ENCODE measurements around the gene SNAPC5.
"Not testable (repeated sequence)": the region's sequence is repeated elsewhere in the genome, so short reads cannot be mapped to it uniquely, and the experiment has no call there.

Gene SNAPC5

GRCh38 chr15:66502491-66502890 is 4.9 kb upstream of the SNAPC5 start:
- TF ChIP-seq ZNF274 (IDR thresholded peaks at IDR 0.05; ENCODE audit: low read depth, low read length) = no peak
- peak overlapping the region; percentile 97 for H3K4me3 ChIP-seq (ENCODE audit: low read length)

DNA sequence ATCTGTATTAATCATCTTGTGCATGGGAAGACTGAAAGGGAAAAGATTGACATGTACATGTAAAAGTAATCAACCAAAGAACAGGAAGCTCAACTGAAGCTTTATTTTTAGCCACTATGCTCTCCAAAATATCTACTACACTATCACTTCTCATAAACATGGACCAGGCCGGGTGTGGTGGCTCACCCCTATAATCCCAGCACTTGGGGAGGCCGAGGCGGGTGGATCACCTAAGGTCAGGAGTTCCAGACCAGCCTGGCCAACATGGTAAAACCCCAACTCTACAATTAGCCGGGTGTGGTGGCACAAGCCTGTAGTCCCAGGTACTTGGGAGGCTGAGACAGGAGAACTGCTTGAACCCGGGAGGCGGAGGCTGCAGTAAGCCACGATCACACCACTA is 2.8 kb upstream of the SNAPC5 start:
- not testable (repeated sequence) for H3K4me3 ChIP-seq (ENCODE audit: low read length)

DNA sequence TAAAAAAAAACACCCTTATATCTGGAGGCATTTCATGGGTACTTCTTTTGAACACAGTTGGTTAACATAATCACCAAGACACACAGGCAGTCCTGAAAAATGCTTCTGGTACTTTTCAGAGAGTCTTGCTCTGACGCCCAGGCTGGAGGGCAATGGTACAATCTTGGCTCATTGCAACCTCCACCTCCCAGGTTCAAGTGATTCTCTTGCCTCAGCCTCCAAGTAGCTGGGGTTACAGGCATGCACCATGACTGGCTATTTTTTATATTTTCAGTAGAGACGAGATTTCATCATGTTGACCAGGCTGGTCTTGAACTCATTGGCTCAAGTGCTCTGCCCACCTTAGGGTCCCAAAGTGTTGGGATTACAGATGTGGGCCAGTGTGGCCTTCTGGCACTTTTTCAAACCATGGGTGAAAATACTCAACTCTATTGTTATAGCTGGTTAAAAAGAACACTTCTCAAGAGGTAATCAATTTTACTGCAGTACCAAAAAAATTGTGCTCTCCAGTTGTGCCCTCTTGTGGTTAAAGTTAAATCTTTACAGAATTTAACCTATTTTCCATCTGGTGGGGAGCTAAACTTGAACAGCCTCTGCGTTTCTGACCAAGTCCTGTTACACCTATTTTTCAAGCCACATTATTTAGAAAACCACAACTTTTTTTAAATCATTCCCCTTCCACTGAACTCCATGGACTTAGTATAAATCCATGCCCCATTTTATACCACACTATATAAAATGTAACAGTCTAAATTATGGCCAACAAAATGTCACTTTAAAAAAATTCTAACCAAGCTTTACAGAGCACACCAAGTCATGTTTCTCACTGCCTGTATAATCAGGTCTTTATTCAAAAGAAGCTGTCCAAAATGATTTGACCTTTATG is 1.2 kb upstream of the SNAPC5 start:
- no peak for TF ChIP-seq ZNF274 (IDR thresholded peaks at IDR 0.05; ENCODE audit: low read depth, low read length)
- no peak overlapping the region for H3K4me3 ChIP-seq (ENCODE audit: low read length)

DNA sequence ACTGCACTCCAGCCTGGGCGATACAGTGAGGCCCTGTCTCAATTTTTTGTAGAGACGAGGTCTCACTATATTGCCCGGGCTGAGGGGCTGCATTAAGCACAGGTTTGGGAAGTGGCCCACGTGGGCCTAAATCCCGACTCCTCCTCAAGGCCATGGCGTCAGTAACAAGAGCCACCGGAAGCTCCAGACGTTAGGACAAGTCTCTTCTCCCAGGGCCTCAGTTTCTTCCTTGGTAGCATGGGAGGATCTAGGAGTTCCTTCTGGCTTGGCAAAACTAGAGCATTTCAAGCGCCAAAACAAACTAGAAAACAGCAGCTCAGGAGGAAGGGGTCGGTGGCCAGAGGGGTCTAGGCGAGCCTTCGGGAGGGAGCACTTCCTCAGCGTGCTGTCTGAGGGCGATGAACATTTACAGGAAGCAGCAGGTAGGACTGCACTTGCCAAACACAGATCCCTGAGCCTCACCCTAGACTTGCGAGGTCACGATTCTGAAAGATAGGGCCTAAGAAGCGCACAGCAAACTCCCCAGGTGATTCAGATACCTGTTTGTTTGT is 536 bp downstream of the SNAPC5 start:
- H3K4me3 ChIP-seq (ENCODE audit: low read length) = peak overlapping the region; percentile 89
- TF ChIP-seq ZNF274 (IDR thresholded peaks at IDR 0.05; ENCODE audit: low read depth, low read length) = no peak

GRCh38 chr15:66494262-66494661 is 3.3 kb downstream of the SNAPC5 start:
- H3K4me3 ChIP-seq (ENCODE audit: low read length) = no peak overlapping the region
- TF ChIP-seq ZNF274 (IDR thresholded peaks at IDR 0.05; ENCODE audit: low read depth, low read length) = no peak

DNA sequence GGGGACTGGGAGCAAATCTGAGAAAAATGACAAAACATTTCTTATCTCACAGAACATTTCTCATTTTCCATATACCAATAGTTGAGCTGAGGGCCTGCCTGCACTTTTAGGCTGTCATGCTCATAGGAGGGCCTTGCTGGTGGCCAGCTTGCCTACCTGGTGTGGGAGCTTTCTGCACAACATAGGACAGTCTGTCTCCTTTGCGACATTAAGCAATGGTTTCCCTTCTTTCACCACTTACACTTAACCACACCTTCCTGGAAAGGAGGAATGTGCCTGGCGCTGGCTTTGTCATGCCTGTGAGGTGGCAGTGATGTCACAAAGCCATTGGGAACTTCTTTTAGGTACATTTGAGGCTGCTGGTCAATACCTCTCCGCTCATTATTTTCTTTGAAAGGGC is 5.7 kb downstream of the SNAPC5 start:
- TF ChIP-seq ZNF274 (IDR thresholded peaks at IDR 0.05; ENCODE audit: low read depth, low read length) = no peak
- H3K4me3 ChIP-seq (ENCODE audit: low read length) = no peak overlapping the region

DNA sequence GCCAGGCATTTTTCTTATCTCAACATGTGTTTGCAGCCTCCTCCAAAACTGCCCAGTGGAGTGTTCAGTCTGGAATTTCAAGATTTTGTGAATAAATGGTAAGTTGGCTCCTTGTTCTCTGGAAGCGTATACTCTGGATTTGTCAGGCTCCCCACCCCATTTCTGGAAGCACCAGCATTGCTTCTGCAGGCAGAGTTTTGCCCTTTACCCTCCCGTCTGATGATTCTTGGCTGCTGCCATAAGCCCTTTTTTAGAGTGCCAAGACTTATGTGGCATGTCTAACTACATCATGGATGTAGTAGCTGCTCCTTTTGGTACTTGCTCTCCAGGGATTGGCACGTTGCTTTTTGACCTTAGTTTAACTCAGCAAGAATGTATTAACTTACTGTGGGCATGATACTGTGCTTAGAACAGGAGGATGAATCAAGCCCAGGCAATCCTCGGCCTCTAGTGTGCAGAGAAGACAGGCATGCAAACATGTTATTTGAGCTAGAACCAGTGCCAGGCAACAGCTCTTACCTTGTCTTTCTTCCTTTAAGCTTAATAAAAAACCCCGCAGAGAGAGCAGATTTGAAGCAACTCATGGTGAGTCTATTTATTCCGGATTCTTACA is 8.3 kb downstream of the SNAPC5 start:
- H3K4me3 ChIP-seq (ENCODE audit: low read length) = no peak overlapping the region
- TF ChIP-seq ZNF274 (IDR thresholded peaks at IDR 0.05; ENCODE audit: low read depth, low read length) = no peak

- no peak overlapping the region for H3K4me3 ChIP-seq (ENCODE audit: low read length)
- no peak for TF ChIP-seq ZNF274 (IDR thresholded peaks at IDR 0.05; ENCODE audit: low read depth, low read length)
These were observed 9.0 kb downstream of the SNAPC5 start for GRCh38 chr15:66488525-66488924.

DNA sequence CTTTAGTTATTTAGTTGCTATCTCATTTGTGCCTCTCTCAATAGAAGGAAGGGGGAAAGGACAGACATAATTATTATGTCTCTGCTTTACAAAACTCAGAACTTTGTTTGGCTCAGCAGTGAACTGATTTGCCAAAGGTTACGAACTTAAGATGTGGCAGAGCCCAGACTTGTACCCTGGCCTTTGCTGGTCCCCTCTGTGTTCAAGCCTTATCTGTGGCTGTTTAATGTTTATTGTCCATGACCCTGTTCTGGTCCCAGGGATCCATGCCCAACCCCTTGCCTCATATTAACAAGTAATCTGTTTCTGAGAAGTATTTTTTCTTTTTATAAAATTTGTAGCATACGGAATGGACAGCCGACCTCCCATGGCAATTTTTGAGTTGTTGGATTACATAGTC is 10.7 kb downstream of the SNAPC5 start:
- H3K4me3 ChIP-seq (ENCODE audit: low read length) = no peak overlapping the region
- TF ChIP-seq ZNF274 (IDR thresholded peaks at IDR 0.05; ENCODE audit: low read depth, low read length) = no peak

DNA sequence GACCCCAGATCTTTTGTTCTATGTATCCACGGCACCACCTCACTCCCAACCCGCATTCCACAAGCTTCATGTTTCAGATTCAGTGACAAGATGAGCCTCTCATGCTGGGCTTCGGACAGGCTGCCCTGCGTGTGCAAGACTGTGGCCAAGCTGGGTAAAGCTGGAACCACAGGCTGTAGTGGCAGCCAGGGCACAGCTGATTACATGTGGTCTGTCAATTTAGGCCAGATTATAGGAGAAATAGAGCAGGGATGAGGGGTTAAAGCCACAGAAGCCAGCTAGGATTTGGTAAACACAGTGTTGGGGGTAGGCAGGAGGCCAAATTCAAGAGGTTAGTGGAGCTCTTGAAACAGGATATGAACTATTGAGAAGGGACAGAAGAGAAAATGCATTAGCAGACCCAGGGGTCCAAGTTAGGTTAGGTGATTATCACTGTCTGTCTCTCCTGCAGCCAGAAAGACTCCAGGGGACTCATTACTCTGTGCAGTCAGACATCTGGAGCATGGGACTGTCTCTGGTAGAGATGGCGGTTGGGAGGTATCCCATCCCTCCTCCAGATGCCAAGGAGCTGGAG is 12.9 kb downstream of the SNAPC5 start:
- H3K4me3 ChIP-seq (ENCODE audit: low read length) = no peak overlapping the region
- TF ChIP-seq ZNF274 (IDR thresholded peaks at IDR 0.05; ENCODE audit: low read depth, low read length) = no peak

DNA sequence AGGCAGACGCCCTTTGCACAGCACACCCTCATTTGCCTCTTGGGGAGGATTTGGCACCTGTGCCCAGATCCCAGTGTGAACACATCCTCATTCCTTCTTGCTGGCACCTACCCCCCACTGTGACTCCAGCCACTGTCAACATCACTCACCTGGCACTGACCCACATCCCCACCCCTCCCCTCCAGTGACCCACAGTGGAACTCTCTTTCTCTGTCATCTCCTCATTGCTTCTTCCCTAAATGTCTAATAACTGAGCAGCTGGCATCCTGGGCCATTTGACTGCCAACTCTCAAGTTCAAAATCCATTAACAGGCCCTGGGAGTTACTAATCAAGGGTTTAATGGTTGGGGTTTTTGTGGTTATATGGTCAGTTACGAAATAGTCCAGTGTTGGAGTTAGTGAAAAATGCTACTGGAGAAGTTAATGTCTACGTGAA is 14.4 kb downstream of the SNAPC5 start:
- H3K4me3 ChIP-seq (ENCODE audit: low read length) = no peak overlapping the region
- no peak for TF ChIP-seq ZNF274 (IDR thresholded peaks at IDR 0.05; ENCODE audit: low read depth, low read length)

GRCh38 chr15:66482539-66482938 is 15.0 kb downstream of the SNAPC5 start:
- no peak overlapping the region for H3K4me3 ChIP-seq (ENCODE audit: low read length)
- no peak for TF ChIP-seq ZNF274 (IDR thresholded peaks at IDR 0.05; ENCODE audit: low read depth, low read length)

GRCh38 chr15:66481107-66481856 is 16.3 kb downstream of the SNAPC5 start:
- no peak for TF ChIP-seq ZNF274 (IDR thresholded peaks at IDR 0.05; ENCODE audit: low read depth, low read length)
- H3K4me3 ChIP-seq (ENCODE audit: low read length) = no peak overlapping the region

DNA sequence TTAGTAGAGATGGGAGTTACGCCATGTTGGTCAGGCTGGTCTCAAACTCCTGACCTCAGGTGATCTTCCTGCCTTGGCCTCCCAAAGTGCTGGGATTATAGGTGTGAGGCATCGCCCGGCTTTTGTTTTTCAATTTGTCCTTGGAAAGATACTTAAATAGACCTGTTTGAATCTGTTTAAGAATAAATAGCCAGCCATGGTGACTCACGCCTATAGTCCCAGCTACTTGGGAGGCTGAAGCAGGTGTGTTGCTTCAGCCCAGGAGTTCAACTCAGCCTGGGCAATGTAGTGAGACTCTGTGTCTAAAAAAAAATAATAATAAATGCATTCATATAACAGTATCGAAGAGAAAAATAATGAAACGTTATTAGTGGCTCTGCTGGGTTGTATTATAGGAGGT is 17.3 kb downstream of the SNAPC5 start:
- no peak overlapping the region for H3K4me3 ChIP-seq (ENCODE audit: low read length)
- no peak for TF ChIP-seq ZNF274 (IDR thresholded peaks at IDR 0.05; ENCODE audit: low read depth, low read length)

Data from GM08714 (cell line).